Glomerular visceral epithelial cell (primary cell): ENCODE measurements around the gene ZC4H2.
"Not testable (repeated sequence)": the region's sequence is repeated elsewhere in the genome, so short reads cannot be mapped to it uniquely, and the experiment has no call there.

ENCODE experiments used
- DNase-seq: peaks from one replicate; pipeline ENCODE4 v3.0.0-alpha.2; 2016; ENCODE audit errors: extremely low spot score

Gene ZC4H2

GRCh38 chrX:64975989-64976672 is at the start of gene ZC4H2:
Gene ZC4H2 (minus strand): TSS chrX:64976450. CDS start chrX:64976377, 73 bp downstream.
- DNase-seq = peak; percentile 70

- DNase-seq = no peak
Observed at GRCh38 chrX:65017451-65017850, 41.2 kb upstream of the ZC4H2 start.

- DNase-seq = no peak
Observed at GRCh38 chrX:65014230-65014629, 38.0 kb upstream of the ZC4H2 start.

- no peak for DNase-seq
Observed at GRCh38 chrX:65009459-65009858, 33.2 kb upstream of the ZC4H2 start.

- DNase-seq = not testable (repeated sequence)
Observed at GRCh38 chrX:65002208-65002607, 26.0 kb upstream of the ZC4H2 start.

- DNase-seq = no peak
Observed at GRCh38 chrX:64996805-64997204, 20.6 kb upstream of the ZC4H2 start.

- no peak for DNase-seq
Observed at GRCh38 chrX:64994131-64994798, 18.0 kb upstream of the ZC4H2 start.

- no peak for DNase-seq
Observed at GRCh38 chrX:64977830-64978229, 1.6 kb upstream of the ZC4H2 start.

GRCh38 chrX:64977051-64977450 is 801 bp upstream of the ZC4H2 start:
- DNase-seq = no peak

- DNase-seq = no peak
Observed at GRCh38 chrX:64976673-64977040, 407 bp upstream of the ZC4H2 start.

- DNase-seq = peak; percentile 15
Observed at GRCh38 chrX:64975491-64975890, 759 bp downstream of the ZC4H2 start.

- DNase-seq = no peak
Observed at GRCh38 chrX:64925480-64925879, 50.8 kb downstream of the ZC4H2 start.

- no peak for DNase-seq
Observed at GRCh38 chrX:64908121-64908520, 68.1 kb downstream of the ZC4H2 start.

- no peak for DNase-seq
Observed at GRCh38 chrX:64894454-64895038, 81.7 kb downstream of the ZC4H2 start.

GRCh38 chrX:64885850-64886249 is 90.4 kb downstream of the ZC4H2 start:
- no peak for DNase-seq

GRCh38 chrX:64878709-64879108 is 97.5 kb downstream of the ZC4H2 start:
- DNase-seq = not testable (repeated sequence)

GRCh38 chrX:64867217-64867616 is 109.0 kb downstream of the ZC4H2 start:
- DNase-seq = no peak
